Activated naive CD4-positive, alpha-beta T cell treated with anti-CD3 and anti-CD28 coated beads, Interleukin-2, amount 10 ng/mL, durations not matched to agents 7 days and 5 days (primary cell): ENCODE measurements around the gene ZNF423.

Source experiments
- CTCF ChIA-PET: fragments of 350-600 bp; sonication (Branson Sonifier 250); formaldehyde crosslinking; loops from one replicate; lab custom pipeline; 2021; ENCODE audit warnings: antibody characterized with exemption; lab: Charles Lee
- DNase-seq: peaks from one replicate; pipeline ENCODE4 v3.0.0-alpha.2; 2020
- H3K27ac Mint-ChIP-seq: one replicate; pipeline ENCODE4 v1.8.0; 2021; ENCODE audit warnings: mild to moderate bottlenecking, moderate library complexity, mixed read lengths
- H3K27me3 Mint-ChIP-seq: one replicate; pipeline ENCODE4 v1.8.0; 2021; ENCODE audit warnings: mild to moderate bottlenecking, mixed read lengths
- H3K36me3 Mint-ChIP-seq: one replicate; pipeline ENCODE4 v1.8.0; 2021; ENCODE audit warnings: mixed read lengths
- H3K4me1 Mint-ChIP-seq: one replicate; pipeline ENCODE4 v1.8.0; 2021; ENCODE audit warnings: mixed read lengths
- H3K4me3 Mint-ChIP-seq: one replicate; pipeline ENCODE4 v1.8.0; 2021; ENCODE audit warnings: mild to moderate bottlenecking, moderate library complexity, mixed read lengths
- H3K9me3 Mint-ChIP-seq: one replicate; pipeline ENCODE4 v1.8.0; 2021; ENCODE audit warnings: mixed read lengths

ZNF423 gene

DNA sequence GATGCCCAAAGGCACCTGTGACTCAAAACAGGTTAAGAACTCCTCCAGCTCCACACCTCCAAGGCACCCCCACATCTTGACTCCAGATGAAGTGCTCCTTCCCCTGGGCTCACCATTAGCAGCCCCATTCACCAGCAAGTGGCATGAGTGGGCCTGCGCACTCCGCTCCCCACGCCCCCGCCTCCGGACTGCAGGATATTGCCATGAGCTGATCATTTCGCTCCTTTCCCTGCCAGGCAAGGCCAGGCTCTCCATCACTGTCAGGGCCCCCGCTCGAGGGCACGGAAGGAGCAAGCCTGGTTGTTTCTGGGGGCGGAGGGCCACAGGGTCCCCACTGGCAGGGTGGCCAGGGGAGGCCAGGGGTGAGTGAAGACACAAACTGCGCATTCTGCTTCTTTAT is 69.9 kb downstream of the ZNF423 start:
- H3K4me3 Mint-ChIP-seq = no peak overlapping the region
- CTCF ChIA-PET = no interaction called here
- no peaks in the 10 kb centered on the region for H3K36me3 Mint-ChIP-seq
- no peak overlapping the region for H3K27ac Mint-ChIP-seq
- no peaks in the 10 kb centered on the region for H3K9me3 Mint-ChIP-seq
- H3K4me1 Mint-ChIP-seq = no peaks in the 10 kb centered on the region
- DNase-seq = no peak
- peaks cover 11% of the 10 kb centered on the region for H3K27me3 Mint-ChIP-seq

DNA sequence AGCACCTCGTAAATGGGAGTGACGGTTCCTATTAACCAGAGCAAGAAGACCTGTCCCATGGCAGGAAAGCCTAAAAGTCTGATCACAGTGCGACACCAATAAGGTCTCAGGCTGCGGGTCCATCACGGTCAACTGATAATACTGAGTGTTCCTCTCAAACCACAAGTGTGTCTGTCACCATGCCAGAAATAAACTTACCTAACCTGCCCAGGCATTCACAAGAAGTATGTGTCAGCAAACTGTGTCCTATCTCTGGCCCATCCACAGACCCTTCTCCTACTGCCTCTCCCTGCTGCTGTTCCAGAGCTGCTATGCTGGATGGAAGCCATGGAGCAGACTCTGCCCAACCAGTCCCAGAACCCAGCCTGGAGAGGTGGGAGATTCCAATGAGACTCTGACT is 73.5 kb downstream of the ZNF423 start:
- no peak for DNase-seq
- Mint-ChIP-seq H3K36me3 (no peaks in the 10 kb centered on the region), H3K27me3 (no peaks in the 10 kb centered on the region), H3K4me1 (no peaks in the 10 kb centered on the region), H3K4me3 (no peak overlapping the region), H3K9me3 (no peaks in the 10 kb centered on the region), H3K27ac (no peak overlapping the region)
- CTCF ChIA-PET = no interaction called here

DNA sequence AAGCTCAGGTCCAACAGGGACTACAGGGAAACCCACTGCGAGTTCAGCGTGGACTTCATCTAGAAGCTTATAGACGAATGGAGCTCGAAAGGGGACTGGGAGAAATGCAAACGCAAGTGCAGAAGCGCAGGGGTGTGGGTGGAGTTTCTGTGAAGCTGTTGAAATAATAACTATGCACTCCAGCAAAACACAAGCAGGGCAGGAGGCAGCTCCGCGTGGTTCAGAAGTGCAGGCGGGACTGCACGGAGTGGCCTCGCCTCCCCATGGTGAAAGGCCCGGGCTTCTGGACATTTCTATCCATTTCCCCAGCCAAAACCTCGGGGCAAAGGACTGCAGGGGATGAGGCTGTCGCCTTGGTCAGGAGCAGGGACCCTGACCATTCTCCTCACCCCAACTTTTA is 74.5 kb downstream of the ZNF423 start:
- no peak overlapping the region for H3K27ac Mint-ChIP-seq
- H3K36me3 Mint-ChIP-seq = no peaks in the 10 kb centered on the region
- H3K27me3 Mint-ChIP-seq = no peaks in the 10 kb centered on the region
- H3K9me3 Mint-ChIP-seq = no peaks in the 10 kb centered on the region
- H3K4me3 Mint-ChIP-seq = no peak overlapping the region
- CTCF ChIA-PET = no interaction called here
- no peak for DNase-seq
- no peaks in the 10 kb centered on the region for H3K4me1 Mint-ChIP-seq

DNA sequence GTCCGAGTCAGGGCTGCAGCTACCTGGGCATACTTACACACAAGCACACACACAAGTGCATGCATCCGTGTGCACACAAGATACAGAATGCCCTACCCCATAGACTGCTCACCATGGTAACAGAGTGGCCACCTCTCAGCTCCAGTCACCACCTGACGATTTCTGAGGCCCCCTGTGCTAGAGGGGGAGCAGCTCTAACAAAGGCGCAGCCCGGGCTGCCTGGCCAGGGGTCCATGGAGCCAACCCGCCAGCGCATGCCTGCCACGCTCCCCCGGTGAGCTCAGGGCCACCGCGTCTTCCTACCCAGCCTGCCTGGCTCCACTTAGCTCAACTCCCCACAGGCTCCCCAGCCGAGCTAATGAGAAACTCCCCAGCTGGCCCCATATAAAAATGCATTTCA is 75.5 kb downstream of the ZNF423 start:
- Mint-ChIP-seq H3K36me3 (no peaks in the 10 kb centered on the region), H3K9me3 (no peaks in the 10 kb centered on the region), H3K4me1 (no peaks in the 10 kb centered on the region), H3K27ac (no peak overlapping the region), H3K4me3 (no peak overlapping the region), H3K27me3 (no peaks in the 10 kb centered on the region)
- CTCF ChIA-PET = no interaction called here
- DNase-seq = no peak

DNA sequence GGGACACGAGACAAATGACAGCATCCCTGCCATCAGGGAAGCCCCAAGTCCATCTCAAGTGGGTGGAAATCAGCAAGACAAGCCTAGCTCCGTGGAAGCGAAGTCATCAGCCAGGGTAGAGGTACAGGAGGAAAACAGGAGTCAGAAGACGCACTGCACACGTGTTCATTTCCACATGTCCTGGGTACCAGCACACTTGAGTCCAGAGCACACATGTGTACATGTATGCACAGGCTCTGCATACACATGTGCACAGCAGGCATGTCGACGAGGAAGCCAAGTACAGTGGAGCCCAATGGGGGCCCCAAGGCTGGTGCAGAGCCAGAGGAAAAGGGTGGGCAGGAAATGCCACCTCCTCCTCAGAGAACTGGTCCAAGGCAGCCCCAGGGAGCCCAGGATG is 75.9 kb downstream of the ZNF423 start:
- no peak for DNase-seq
- Mint-ChIP-seq H3K27me3 (no peaks in the 10 kb centered on the region), H3K4me3 (no peak overlapping the region), H3K36me3 (no peaks in the 10 kb centered on the region), H3K9me3 (no peaks in the 10 kb centered on the region), H3K4me1 (no peaks in the 10 kb centered on the region), H3K27ac (no peak overlapping the region)
- CTCF ChIA-PET = no interaction called here

GRCh38 chr16:49778202-49778930 is 77.5 kb downstream of the ZNF423 start:
- H3K4me1 Mint-ChIP-seq = no peaks in the 10 kb centered on the region
- no peak for DNase-seq
- H3K4me3 Mint-ChIP-seq = no peak overlapping the region
- H3K27ac Mint-ChIP-seq = no peak overlapping the region
- H3K36me3 Mint-ChIP-seq = no peaks in the 10 kb centered on the region
- CTCF ChIA-PET = no interaction called here
- no peaks in the 10 kb centered on the region for H3K9me3 Mint-ChIP-seq
- H3K27me3 Mint-ChIP-seq = no peaks in the 10 kb centered on the region

DNA sequence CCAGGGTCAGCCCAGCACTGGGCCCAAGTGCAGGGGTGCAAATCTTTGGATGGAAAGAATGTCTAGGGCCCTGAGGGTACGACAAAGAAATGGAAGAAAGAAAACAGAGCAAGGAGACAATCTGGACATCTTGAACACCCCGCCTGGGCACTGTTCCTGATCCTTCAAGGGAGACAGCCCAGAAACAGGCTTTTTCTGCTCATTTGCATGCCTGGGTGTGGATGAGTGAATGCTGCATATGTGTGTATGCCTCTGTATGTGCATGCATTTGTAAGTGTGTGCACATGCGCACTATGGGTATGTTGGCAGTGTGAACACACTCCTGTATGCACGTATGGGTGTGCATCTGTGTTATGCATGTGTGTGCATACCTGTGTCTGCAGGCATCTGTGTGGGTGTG is 79.2 kb downstream of the ZNF423 start:
- Mint-ChIP-seq H3K27ac (no peak overlapping the region), H3K9me3 (no peaks in the 10 kb centered on the region), H3K4me3 (no peak overlapping the region), H3K4me1 (no peaks in the 10 kb centered on the region), H3K36me3 (no peaks in the 10 kb centered on the region), H3K27me3 (no peaks in the 10 kb centered on the region)
- CTCF ChIA-PET = no interaction called here
- DNase-seq = no peak

DNA sequence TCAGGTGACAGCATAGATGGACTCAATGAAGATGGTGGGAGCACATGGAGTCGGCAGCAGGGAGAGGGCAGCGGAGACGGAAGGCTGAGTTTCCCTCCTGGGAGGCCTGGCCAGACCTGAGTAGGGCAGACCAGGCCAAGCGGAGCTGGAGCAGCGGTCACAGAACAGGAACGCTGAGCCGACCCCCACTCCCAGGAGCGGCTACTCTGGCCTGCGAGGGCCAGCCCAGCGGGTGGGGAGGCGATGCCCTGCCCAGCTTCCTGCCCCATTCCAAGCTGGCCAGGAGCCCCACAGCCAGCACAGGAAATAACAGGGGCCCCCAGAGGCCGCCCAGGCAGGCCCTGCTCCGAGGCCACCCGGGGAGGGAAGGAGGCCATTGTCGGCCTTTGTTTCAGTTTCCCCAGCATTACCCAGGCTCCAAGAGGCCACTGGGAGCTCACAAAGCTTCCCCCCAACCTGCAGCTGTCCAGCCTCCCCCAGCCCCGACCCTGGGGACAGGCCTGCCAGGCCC is 79.8 kb downstream of the ZNF423 start:
- no peaks in the 10 kb centered on the region for H3K27me3 Mint-ChIP-seq
- H3K36me3 Mint-ChIP-seq = no peaks in the 10 kb centered on the region
- no peak overlapping the region for H3K4me3 Mint-ChIP-seq
- no peaks in the 10 kb centered on the region for H3K9me3 Mint-ChIP-seq
- CTCF ChIA-PET = no interaction called here
- DNase-seq = no peak
- H3K4me1 Mint-ChIP-seq = no peaks in the 10 kb centered on the region
- no peak overlapping the region for H3K27ac Mint-ChIP-seq

GRCh38 chr16:49775581-49775980 is 80.3 kb downstream of the ZNF423 start:
- Mint-ChIP-seq H3K9me3 (no peaks in the 10 kb centered on the region), H3K4me1 (no peaks in the 10 kb centered on the region), H3K27me3 (no peaks in the 10 kb centered on the region), H3K27ac (no peak overlapping the region), H3K4me3 (no peak overlapping the region), H3K36me3 (no peaks in the 10 kb centered on the region)
- CTCF ChIA-PET = no interaction called here
- DNase-seq = no peak

DNA sequence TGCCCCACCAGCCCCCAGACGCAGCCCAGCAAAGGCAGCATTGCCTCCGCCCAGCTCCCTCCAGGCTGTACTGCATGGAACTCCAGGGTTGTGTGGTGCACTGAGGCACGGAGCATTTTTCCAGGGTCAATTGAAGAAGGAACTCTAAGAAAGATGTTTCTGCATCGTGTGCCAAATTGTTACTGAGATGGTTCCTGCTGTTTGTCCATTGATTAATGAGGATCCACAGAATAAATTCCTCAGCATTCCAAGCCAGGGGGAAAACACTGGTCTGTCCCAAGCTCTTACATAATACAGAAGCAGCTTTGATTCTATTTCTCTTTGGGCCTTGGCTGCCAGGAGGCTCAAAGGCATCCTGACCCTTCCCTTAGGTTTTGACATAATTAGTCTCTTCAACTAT is 80.9 kb downstream of the ZNF423 start:
- Mint-ChIP-seq H3K36me3 (no peaks in the 10 kb centered on the region), H3K4me1 (no peaks in the 10 kb centered on the region), H3K27ac (no peak overlapping the region), H3K4me3 (no peak overlapping the region), H3K9me3 (no peaks in the 10 kb centered on the region), H3K27me3 (no peaks in the 10 kb centered on the region)
- no peak for DNase-seq
- CTCF ChIA-PET = no interaction called here

- Mint-ChIP-seq H3K4me3 (no peak overlapping the region), H3K9me3 (no peaks in the 10 kb centered on the region), H3K4me1 (no peaks in the 10 kb centered on the region), H3K36me3 (no peaks in the 10 kb centered on the region), H3K27ac (no peak overlapping the region), H3K27me3 (no peaks in the 10 kb centered on the region)
- CTCF ChIA-PET = no interaction called here
- DNase-seq = no peak
These were observed 82.1 kb downstream of the ZNF423 start for GRCh38 chr16:49773534-49774475.

DNA sequence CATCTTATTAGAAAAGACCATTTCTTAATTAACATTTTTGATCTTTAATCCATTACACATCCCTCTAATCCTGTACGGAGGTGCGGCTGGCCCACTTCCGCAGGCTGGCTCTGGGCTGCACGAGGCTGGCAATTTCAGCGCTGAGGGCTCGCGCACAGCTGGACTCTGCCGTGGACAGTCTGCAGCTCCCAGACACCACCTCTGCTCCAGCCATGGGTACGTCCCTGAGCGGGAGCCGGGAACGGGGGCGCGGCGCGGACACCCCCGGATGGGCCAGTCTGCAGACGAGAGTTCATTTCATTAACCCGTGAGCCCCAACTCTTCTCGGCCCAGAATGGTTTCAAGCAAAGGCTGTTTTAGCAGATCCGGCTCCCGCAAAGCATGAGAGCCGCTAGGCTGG is 87.9 kb downstream of the ZNF423 start:
- Mint-ChIP-seq H3K36me3 (no peaks in the 10 kb centered on the region), H3K4me3 (no peak overlapping the region), H3K4me1 (no peaks in the 10 kb centered on the region)

DNA sequence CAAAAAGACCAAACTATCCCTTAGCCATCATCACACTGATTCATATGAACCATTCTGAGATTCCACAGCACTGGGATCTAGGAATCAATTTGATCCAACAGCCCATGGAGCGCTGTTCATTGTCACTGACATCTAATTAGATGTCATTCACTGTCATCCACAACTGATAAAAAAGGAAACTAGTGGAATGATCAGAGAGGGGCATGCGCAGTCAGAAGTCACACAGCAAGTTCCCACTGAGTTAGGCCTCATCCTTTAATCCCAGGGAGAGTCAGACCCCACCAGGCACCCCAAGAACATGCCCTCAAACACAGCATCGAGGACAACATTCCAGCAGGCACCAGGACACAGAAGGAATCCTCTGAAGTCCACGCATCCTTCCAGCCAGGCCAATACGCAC is 88.5 kb downstream of the ZNF423 start:
- Mint-ChIP-seq H3K9me3 (no peaks in the 10 kb centered on the region), H3K36me3 (no peaks in the 10 kb centered on the region), H3K4me3 (no peak overlapping the region), H3K4me1 (no peaks in the 10 kb centered on the region), H3K27me3 (no peaks in the 10 kb centered on the region), H3K27ac (no peak overlapping the region)
- no peak for DNase-seq
- CTCF ChIA-PET = no interaction called here

More for the DNA sequence above, 87.9 kb downstream of the ZNF423 start:
- Mint-ChIP-seq H3K27ac (no peak overlapping the region), H3K27me3 (no peaks in the 10 kb centered on the region), H3K9me3 (no peaks in the 10 kb centered on the region)
- DNase-seq = no peak
- CTCF ChIA-PET = no interaction called here

DNA sequence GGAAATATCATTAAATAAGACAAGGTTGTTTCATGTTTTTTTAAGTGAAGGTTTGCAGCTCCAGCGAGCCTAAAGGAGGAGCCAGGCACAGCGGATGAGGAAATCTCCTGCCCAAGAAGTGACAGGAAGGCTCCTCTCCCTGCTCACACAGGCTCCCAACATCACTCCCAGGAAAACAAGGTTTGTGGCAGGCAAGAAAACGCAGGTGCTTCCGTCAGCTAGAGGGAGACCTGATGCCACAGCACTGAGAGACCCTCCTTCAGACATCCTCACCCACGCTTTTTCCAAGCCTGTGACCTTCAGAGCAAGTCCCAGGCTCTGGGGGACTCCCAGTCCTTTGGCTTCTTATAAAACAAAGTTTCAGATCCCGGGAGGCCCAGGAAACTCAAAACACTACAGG is 89.7 kb downstream of the ZNF423 start:
- CTCF ChIA-PET = no interaction called here
- Mint-ChIP-seq H3K4me1 (no peaks in the 10 kb centered on the region), H3K4me3 (no peak overlapping the region), H3K27me3 (no peaks in the 10 kb centered on the region), H3K36me3 (no peaks in the 10 kb centered on the region), H3K27ac (no peak overlapping the region), H3K9me3 (no peaks in the 10 kb centered on the region)
- no peak for DNase-seq

DNA sequence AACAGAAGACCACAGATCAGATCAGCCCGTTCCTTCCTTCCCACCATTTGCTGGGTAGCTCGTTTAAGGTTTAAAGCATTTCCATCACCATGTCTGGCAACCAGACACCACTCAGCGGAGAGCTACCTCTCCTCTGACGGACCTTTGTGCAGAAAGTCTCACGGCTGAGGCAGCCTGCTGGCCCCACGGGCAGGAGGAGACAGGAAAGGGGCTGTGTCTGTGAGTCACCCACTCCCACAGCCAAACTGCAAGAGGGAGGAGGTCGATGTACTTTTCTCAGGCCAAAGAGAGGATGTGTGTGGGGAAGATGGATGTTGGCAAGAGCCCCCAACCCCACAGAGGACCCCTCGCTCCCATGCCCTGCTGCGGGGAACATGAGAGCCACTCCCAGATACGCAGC is 92.1 kb downstream of the ZNF423 start:
- H3K4me3 Mint-ChIP-seq = no peak overlapping the region
- H3K27ac Mint-ChIP-seq = no peak overlapping the region
- H3K4me1 Mint-ChIP-seq = no peaks in the 10 kb centered on the region
- no peaks in the 10 kb centered on the region for H3K36me3 Mint-ChIP-seq
- CTCF ChIA-PET = no interaction called here
- no peak for DNase-seq
- no peaks in the 10 kb centered on the region for H3K27me3 Mint-ChIP-seq
- H3K9me3 Mint-ChIP-seq = no peaks in the 10 kb centered on the region
